Epithelial cell of alveolus of lung (primary cell): ENCODE results near the gene MYO18B. TPM values are rescaled to one million over a fixed set of nuclear protein-coding genes. Genes with fewer than 3 reads are reported as not detected.

Experiments used
- total RNA-seq: library from RNA; depleted of rRNA; stranded (reverse); fragments of >200 nt; gene quantifications from 2 replicates; pipeline ENCODE4 v1.2.1, GENCODE V29; 2015

The MYO18B gene, protein sequence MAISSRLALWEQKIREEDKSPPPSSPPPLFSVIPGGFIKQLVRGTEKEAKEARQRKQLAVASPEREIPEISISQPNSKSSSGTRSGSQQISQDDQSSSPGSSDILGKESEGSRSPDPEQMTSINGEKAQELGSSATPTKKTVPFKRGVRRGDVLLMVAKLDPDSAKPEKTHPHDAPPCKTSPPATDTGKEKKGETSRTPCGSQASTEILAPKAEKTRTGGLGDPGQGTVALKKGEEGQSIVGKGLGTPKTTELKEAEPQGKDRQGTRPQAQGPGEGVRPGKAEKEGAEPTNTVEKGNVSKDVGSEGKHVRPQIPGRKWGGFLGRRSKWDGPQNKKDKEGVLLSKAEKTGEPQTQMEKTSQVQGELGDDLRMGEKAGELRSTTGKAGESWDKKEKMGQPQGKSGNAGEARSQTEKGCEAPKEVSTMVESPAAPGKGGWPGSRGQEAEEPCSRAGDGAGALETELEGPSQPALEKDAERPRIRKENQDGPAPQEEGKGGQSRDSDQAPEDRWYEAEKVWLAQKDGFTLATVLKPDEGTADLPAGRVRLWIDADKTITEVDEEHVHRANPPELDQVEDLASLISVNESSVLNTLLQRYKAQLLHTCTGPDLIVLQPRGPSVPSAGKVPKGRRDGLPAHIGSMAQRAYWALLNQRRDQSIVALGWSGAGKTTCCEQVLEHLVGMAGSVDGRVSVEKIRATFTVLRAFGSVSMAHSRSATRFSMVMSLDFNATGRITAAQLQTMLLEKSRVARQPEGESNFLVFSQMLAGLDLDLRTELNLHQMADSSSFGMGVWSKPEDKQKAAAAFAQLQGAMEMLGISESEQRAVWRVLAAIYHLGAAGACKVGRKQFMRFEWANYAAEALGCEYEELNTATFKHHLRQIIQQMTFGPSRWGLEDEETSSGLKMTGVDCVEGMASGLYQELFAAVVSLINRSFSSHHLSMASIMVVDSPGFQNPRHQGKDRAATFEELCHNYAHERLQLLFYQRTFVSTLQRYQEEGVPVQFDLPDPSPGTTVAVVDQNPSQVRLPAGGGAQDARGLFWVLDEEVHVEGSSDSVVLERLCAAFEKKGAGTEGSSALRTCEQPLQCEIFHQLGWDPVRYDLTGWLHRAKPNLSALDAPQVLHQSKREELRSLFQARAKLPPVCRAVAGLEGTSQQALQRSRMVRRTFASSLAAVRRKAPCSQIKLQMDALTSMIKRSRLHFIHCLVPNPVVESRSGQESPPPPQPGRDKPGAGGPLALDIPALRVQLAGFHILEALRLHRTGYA (N-terminal part only)
- 1.6 TPM in 1 of 2 replicates, not detected in the other for total RNA-seq

DNA sequence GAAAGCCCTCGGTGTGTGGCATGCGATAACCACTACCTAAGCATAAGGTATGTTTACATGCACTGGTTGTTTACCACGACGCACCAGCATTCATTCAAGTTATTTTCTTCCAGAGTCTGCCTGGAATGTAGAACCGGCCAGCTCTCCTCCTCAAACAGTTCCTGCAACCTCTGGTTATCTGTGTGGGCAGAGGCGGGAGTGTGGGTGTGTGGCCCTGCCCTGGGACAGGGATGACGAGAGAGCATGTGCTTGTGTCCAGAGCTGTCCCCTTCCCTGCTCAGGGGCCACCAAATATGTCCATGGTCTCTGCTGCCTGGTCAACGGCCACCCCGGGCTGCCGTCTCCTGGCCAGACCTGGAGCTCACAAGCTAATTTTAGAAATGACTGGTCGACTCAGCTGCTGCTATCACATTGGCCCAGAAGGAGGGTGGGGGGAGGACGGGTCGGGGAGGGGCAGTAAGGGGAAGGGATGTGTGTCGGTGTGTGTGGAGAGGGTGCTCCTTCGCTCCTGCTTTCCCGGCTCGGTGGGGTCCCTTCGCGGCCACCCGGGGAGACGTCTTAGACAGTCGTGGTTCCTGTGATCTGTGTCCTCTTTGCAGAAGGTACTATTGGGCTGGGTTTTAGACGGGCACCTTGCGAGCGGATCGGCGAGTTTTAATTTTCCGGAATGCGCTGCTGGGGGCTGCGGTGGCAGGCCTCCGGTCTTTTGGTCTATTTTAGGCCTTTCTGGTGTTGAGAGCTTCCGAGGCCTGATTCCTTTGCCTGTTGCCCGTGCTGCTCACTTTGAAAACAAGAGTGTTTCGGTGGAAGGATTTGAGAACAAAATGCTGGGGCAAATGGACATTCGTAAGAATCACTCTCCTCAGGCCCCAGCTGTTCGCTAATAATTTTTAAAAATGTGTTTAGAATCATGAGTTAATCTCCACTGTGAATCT lies at the start of gene MYO18B:
Gene MYO18B (plus strand): TSS at position 497 of the 935 bp plus-strand sequence. CDS start 18,905 bp downstream, outside the sequence.

Other genes starting within 250 kb of the MYO18B start
- gene GRK3, start 177.5 kb upstream of the MYO18B start, total RNA-seq, result 1.2 and 3.1 TPM in 2 replicates